Astrocyte (in vitro differentiated cells and primary cell): ENCODE measurements around the gene CDCP1. TPM values are rescaled to one million over a fixed set of nuclear protein-coding genes. Genes with fewer than 3 reads are reported as not detected.

ENCODE experiments used
- DNase-seq: peaks from one replicate; pipeline ENCODE4 v3.0.0-alpha.2; 2010; ENCODE audit warnings: low read depth
- FAIRE-seq: peaks from 2 replicates; lab custom pipeline; 2011; peaks lifted over from hg19 to GRCh38; lab: Jason Lieb, UNC
- H2AFZ ChIP-seq: 2 replicates; pipeline ENCODE4 v1.6.0; 2012; ENCODE audit warnings: low read depth, low read length, inconsistent platforms
- H3K27ac ChIP-seq: 2 replicates; pipeline ENCODE4 v1.5.1; 2011; ENCODE audit warnings: low read depth, low read length, inconsistent platforms
- H3K27me3 ChIP-seq: 2 replicates; pipeline ENCODE4 v1.6.0; 2011; ENCODE audit warnings: low read length, inconsistent platforms; ENCODE audit not compliant: insufficient read depth
- H3K36me3 ChIP-seq: 2 replicates; pipeline ENCODE4 v1.5.1; 2011; ENCODE audit warnings: low read length, inconsistent platforms; ENCODE audit not compliant: insufficient read depth
- H3K4me1 ChIP-seq: 2 replicates; pipeline ENCODE4 v1.5.1; 2011; ENCODE audit warnings: low read length, inconsistent platforms; ENCODE audit not compliant: insufficient read depth
- H3K4me2 ChIP-seq: 2 replicates; pipeline ENCODE4 v1.6.0; 2012; ENCODE audit warnings: low read length, inconsistent platforms
- H3K4me3 ChIP-seq: 2 replicates; pipeline ENCODE4 v1.5.1; 2011; ENCODE audit warnings: low read depth, mild to moderate bottlenecking, low read length, inconsistent platforms; ENCODE audit not compliant: insufficient read depth
- H3K79me2 ChIP-seq: 2 replicates; pipeline ENCODE4 v1.6.0; 2012; ENCODE audit warnings: mild to moderate bottlenecking, low read length, inconsistent platforms; ENCODE audit not compliant: insufficient read depth
- H3K9ac ChIP-seq: 2 replicates; pipeline ENCODE4 v1.6.0; 2012; ENCODE audit warnings: mild to moderate bottlenecking, low read length, inconsistent platforms
- H3K9me3 ChIP-seq: 2 replicates; pipeline ENCODE4 v1.5.1; 2012; ENCODE audit warnings: low read depth, mild to moderate bottlenecking, low read length, inconsistent platforms; ENCODE audit not compliant: insufficient read depth
- H4K20me1 ChIP-seq: 2 replicates; pipeline ENCODE4 v1.6.0; 2012; ENCODE audit warnings: low read length, inconsistent platforms; ENCODE audit not compliant: insufficient read depth
- H3K27ac Mint-ChIP-seq: one replicate; pipeline ENCODE4 v1.8.0; 2021; ENCODE audit warnings: mild to moderate bottlenecking, mixed read lengths; ENCODE audit not compliant: unreplicated experiment
- H3K27me3 Mint-ChIP-seq: one replicate; pipeline ENCODE4 v1.8.0; 2021; ENCODE audit warnings: low read depth, mixed read lengths; ENCODE audit not compliant: unreplicated experiment
- H3K36me3 Mint-ChIP-seq: one replicate; pipeline ENCODE4 v1.8.0; 2021; ENCODE audit warnings: low read depth, mixed read lengths; ENCODE audit not compliant: unreplicated experiment
- H3K4me1 Mint-ChIP-seq: one replicate; pipeline ENCODE4 v1.8.0; 2021; ENCODE audit warnings: low read depth, mixed read lengths; ENCODE audit not compliant: unreplicated experiment
- H3K4me3 Mint-ChIP-seq: one replicate; pipeline ENCODE4 v1.8.0; 2021; ENCODE audit warnings: mild to moderate bottlenecking, moderate library complexity, mixed read lengths; ENCODE audit not compliant: unreplicated experiment
- H3K9me3 Mint-ChIP-seq: one replicate; pipeline ENCODE4 v1.8.0; 2021; ENCODE audit warnings: mild to moderate bottlenecking, mixed read lengths; ENCODE audit not compliant: unreplicated experiment
- EZH2 ChIP-seq: IDR thresholded peaks from 2 replicates; pipeline ENCODE4 v1.6.1; 2012; ENCODE audit warnings: mild to moderate bottlenecking, low read length, inconsistent platforms; ENCODE audit not compliant: insufficient read depth
- total RNA-seq: library from RNA; stranded (reverse); gene quantifications from 2 replicates; pipeline ENCODE4 v1.2.1, GENCODE V29; 2021
- TF ChIP-seq, protein P1 (sequence below): IDR thresholded peaks from 2 replicates; pipeline ENCODE4 v1.5.1; 2011; ENCODE audit warnings: low read depth, mild to moderate bottlenecking, inconsistent platforms, low read length, moderate library complexity; ENCODE audit not compliant: insufficient read depth

Gene CDCP1
- total RNA-seq, 1 donor from 2014 or later, result 6.8 TPM

DNA sequence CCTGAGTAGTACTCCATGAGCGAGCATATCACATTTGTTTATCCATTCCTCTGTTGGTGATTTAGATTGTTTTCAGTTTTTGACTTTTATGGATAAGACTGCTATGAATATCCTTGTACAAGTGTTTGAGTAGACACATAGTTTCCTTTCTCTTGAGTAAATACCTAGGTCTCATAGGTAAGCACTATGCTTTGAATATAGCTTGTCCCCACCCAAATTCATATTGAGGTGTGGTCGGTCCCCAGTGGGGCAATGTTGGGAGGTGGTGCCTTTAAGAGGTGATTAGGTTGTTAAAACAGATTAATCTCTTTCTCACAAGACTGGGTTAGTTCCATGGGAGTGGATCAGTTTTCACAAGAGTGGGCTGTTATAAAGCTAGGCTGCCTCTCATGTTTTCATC is 42.8 kb downstream of the CDCP1 start:
- H3K9ac ChIP-seq, result no peak overlapping the region
- Mint-ChIP-seq H3K4me3 (no peak overlapping the region), H3K9me3 (no peaks in the 10 kb centered on the region), H3K36me3 (peaks cover 6% of the 10 kb centered on the region), H3K27ac (peak overlapping the region; percentile 2), H3K4me1 (peaks cover 27% of the 10 kb centered on the region), H3K27me3 (peaks cover 20% of the 10 kb centered on the region)
- no peak overlapping the region for H3K4me3 ChIP-seq
- no peaks in the 10 kb centered on the region for H4K20me1 ChIP-seq
- H3K4me1 ChIP-seq, result peaks cover 28% of the 10 kb centered on the region
- no peak overlapping the region for H3K4me2 ChIP-seq
- peak; percentile 9 for FAIRE-seq
- DNase-seq, result no peak
- H3K27me3 ChIP-seq, result peaks cover 2% of the 10 kb centered on the region
- no peaks in the 10 kb centered on the region for H3K79me2 ChIP-seq
- H3K9me3 ChIP-seq, result no peaks in the 10 kb centered on the region
- no peak overlapping the region for H2AFZ ChIP-seq
- TF ChIP-seq EZH2, result no peak
- TF ChIP-seq, protein P1, sequence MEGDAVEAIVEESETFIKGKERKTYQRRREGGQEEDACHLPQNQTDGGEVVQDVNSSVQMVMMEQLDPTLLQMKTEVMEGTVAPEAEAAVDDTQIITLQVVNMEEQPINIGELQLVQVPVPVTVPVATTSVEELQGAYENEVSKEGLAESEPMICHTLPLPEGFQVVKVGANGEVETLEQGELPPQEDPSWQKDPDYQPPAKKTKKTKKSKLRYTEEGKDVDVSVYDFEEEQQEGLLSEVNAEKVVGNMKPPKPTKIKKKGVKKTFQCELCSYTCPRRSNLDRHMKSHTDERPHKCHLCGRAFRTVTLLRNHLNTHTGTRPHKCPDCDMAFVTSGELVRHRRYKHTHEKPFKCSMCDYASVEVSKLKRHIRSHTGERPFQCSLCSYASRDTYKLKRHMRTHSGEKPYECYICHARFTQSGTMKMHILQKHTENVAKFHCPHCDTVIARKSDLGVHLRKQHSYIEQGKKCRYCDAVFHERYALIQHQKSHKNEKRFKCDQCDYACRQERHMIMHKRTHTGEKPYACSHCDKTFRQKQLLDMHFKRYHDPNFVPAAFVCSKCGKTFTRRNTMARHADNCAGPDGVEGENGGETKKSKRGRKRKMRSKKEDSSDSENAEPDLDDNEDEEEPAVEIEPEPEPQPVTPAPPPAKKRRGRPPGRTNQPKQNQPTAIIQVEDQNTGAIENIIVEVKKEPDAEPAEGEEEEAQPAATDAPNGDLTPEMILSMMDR, result no peak
- no peak overlapping the region for H3K27ac ChIP-seq
- no peaks in the 10 kb centered on the region for H3K36me3 ChIP-seq

DNA sequence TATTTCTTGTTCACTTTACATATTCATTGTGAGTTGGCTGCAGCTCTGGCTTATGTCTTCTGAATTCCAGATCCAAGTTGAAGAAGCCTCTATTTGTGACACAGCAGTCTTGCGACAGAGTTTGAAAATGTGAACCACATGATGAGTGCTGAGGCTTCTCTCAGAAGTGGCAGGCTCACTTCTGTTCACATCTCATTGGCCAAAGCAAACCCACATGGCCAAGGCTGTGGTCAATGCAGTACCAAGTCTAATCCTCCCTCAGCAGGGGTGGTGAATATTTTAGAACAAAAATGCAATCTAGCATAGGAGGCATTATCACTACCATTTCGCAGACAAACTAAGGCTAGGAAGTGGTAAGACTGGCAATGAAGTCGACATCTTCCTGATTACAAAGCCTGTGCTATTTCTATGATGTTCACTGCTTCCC is 45.2 kb downstream of the CDCP1 start:
- H3K27ac Mint-ChIP-seq, result no peak overlapping the region
- Histone ChIP-seq H3K36me3 (no peaks in the 10 kb centered on the region), H3K4me1 (peaks cover 18% of the 10 kb centered on the region), H3K4me2 (no peak overlapping the region), H3K27me3 (peaks cover 2% of the 10 kb centered on the region), H3K9ac (no peak overlapping the region), H4K20me1 (no peaks in the 10 kb centered on the region), H3K27ac (no peak overlapping the region), H3K79me2 (no peaks in the 10 kb centered on the region), H2AFZ (no peak overlapping the region), H3K4me3 (no peak overlapping the region), H3K9me3 (no peaks in the 10 kb centered on the region)
- TF ChIP-seq, protein P1, result no peak
- TF ChIP-seq EZH2, result no peak
- H3K9me3 Mint-ChIP-seq, result no peaks in the 10 kb centered on the region
- peaks cover 20% of the 10 kb centered on the region for H3K27me3 Mint-ChIP-seq
- H3K36me3 Mint-ChIP-seq, result peaks cover 6% of the 10 kb centered on the region
- DNase-seq, result no peak
- FAIRE-seq, result peak; percentile 81
- peaks cover 17% of the 10 kb centered on the region for H3K4me1 Mint-ChIP-seq
- no peak overlapping the region for H3K4me3 Mint-ChIP-seq

DNA sequence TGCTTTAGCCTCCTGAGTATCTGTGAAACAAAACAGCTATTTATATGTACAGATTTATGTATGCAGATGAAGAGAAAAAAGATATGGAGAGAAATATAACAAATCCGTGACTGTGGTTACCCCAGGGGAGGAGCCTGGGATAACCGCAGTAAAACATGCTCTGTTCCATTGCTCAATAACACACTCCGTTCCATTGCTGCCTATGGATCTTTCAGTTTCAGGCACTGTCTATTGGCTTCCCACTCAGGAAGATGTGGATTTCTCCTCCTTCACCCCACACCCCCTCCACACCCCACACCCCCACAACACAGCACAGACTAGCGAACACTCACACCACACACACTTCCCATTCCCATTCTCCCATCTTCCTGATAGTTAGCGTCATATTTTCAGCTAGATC is 47.9 kb downstream of the CDCP1 start:
- no peak overlapping the region for H3K4me2 ChIP-seq
- no peak overlapping the region for H2AFZ ChIP-seq
- FAIRE-seq (no peak), DNase-seq (no peak)
- no peak overlapping the region for H3K4me3 ChIP-seq
- peaks cover 4% of the 10 kb centered on the region for H3K36me3 Mint-ChIP-seq
- no peaks in the 10 kb centered on the region for H3K9me3 Mint-ChIP-seq
- no peaks in the 10 kb centered on the region for H3K79me2 ChIP-seq
- H3K27ac Mint-ChIP-seq, result no peak overlapping the region
- H3K27ac ChIP-seq, result no peak overlapping the region
- H3K4me1 ChIP-seq, result no peaks in the 10 kb centered on the region
- no peak overlapping the region for H3K4me3 Mint-ChIP-seq
- peaks cover 2% of the 10 kb centered on the region for H3K27me3 ChIP-seq
- no peaks in the 10 kb centered on the region for H4K20me1 ChIP-seq
- H3K9me3 ChIP-seq, result no peaks in the 10 kb centered on the region
- H3K36me3 ChIP-seq, result no peaks in the 10 kb centered on the region
- no peak overlapping the region for H3K9ac ChIP-seq
- TF ChIP-seq, protein P1, result no peak
- TF ChIP-seq EZH2, result no peak
- H3K27me3 Mint-ChIP-seq, result peaks cover 16% of the 10 kb centered on the region
- peaks cover 14% of the 10 kb centered on the region for H3K4me1 Mint-ChIP-seq
